ENCODE data around the gene THOC6. TPM values are rescaled to one million over a fixed set of nuclear protein-coding genes. Genes with fewer than 3 reads are reported as not detected.

Gene THOC6
- total RNA-seq, 1 donor: 28.1 TPM

DNA sequence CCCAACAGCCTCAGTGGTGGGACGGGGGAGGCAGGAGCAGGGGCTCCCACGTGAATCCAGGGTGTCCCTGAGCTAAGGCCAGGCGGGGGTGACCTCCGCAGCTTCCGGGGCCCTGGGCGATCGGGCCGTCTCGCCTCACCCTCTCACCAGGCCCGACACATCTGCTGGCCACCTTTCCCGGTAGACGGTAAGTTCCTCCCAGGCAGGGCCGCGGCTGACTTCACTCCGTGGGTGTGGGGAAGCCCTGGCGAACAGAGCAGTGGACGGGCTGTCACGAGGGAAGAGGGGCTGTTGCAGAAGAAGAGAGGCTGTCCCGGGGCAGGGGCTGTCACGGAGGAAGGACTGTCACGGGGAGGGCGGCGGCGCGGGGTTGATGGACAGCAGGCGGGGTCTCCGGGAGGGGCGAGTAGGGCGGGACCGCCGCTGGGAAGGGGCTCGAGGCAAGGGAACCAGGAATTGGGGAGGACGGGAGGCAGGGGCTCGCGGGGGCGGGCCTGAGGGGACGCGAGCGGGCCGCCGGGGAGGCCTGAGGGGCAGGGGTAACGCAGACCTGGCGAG, 44.1 kb upstream of the THOC6 start:
- H3K4me3 ChIP-seq (ENCODE audit: low read depth, low read length): peak overlapping the region; percentile 79
- DNase-seq (ENCODE audit: low read depth): no peak
- TF ChIP-seq, protein P1, sequence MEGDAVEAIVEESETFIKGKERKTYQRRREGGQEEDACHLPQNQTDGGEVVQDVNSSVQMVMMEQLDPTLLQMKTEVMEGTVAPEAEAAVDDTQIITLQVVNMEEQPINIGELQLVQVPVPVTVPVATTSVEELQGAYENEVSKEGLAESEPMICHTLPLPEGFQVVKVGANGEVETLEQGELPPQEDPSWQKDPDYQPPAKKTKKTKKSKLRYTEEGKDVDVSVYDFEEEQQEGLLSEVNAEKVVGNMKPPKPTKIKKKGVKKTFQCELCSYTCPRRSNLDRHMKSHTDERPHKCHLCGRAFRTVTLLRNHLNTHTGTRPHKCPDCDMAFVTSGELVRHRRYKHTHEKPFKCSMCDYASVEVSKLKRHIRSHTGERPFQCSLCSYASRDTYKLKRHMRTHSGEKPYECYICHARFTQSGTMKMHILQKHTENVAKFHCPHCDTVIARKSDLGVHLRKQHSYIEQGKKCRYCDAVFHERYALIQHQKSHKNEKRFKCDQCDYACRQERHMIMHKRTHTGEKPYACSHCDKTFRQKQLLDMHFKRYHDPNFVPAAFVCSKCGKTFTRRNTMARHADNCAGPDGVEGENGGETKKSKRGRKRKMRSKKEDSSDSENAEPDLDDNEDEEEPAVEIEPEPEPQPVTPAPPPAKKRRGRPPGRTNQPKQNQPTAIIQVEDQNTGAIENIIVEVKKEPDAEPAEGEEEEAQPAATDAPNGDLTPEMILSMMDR (IDR thresholded peaks at IDR 0.05; ENCODE audit: insufficient read depth, low read depth, low read length): no peak

DNA sequence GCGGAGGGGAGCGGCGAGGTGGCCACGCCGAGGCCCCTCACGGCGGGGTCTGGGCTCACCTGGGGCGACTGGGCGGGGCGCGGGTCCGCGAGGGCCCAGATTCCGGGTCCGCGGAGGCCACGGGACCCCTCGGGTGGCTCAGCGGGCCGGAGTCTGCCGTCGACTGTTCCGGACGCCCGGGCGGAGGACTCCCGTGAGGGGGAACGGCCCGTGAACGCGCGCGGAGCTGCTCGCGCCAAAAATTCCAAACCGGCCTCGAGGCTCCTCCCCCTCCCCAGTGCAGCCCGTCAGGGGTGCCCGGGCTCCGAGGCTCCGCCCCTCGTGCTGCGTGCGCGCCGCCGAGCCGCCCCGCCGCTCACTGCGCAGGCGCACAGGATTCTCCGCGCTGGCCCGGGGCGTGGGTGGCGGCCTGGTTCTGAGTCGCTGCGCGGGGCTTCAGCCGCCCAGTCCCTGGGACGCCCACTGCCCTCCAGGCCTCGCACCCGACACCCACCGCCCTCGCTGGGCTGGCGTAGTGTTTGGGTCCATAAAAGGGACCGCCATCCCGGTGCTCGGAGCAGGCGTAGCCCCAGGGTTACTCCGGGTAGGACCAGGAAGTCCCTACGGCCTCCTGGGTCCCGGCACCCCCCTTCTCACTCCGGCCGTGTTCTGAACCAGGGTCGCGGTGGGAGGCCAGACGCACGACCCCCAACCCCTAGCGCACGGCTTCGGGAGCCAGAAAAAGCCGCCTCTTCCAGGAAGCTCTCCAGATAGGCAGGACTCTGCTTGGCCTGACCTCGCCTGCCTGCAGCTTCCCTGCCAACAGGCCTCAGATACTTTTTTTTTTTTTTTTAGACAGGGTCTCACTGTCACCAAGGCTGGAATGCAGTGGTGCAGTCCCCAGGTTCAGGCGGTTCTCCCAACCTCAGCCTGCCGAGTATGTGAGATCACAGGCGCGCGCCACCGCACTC, 43.3 kb upstream of the THOC6 start, which contains the start of gene PKMYT1:
TSS of gene PKMYT1 (minus strand) at position 220 of the 950 bp plus-strand sequence. CDS start 789 bp downstream, outside the sequence.
- peak; percentile 81 for DNase-seq (ENCODE audit: low read depth)
- TF ChIP-seq, protein P1 (IDR thresholded peaks at IDR 0.05; ENCODE audit: insufficient read depth, low read depth, low read length): no peak

DNA sequence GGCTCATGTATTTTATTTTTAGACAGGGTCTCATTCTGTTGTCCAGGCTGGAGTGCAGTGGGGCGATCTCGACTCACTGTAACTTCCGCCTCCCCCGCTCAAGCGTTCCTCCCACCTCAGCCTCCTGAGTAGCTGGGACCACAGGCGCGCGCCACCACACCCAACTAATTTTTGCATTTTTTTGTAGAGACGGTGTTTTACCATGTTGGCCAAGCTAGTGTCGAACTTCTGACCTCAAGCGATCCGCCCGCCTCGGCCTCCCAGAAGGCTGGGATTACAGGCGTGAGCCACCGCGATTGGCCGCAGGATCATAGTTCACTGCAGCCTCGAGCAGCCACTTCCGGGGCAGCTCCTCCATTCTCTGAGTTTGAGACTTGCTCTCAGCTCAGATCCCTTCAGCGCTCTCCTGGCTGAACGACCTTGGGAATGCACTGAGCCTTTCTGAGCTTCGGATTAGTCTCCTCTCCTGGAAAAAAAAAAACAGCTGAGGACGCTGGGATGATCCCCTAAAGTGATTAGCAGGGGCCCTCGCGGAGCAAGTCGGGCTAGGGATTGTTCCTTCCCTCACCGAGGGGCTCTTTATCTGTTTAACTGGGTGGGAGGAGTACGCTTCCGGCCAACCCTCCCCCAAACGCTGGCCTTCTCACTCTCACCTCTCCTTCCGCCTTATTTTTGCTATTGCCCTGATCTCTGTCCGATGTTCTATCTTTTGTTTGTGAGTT, 42.5 kb upstream of the THOC6 start:
- peak overlapping the region; percentile 79 for H3K4me3 ChIP-seq (ENCODE audit: low read depth, low read length)
- TF ChIP-seq, protein P1 (IDR thresholded peaks at IDR 0.05; ENCODE audit: insufficient read depth, low read depth, low read length): no peak
- DNase-seq (ENCODE audit: low read depth): no peak

More for the DNA sequence above, 43.3 kb upstream of the THOC6 start, which contains the start of gene PKMYT1:
- H3K4me3 ChIP-seq (ENCODE audit: low read depth, low read length): peak within 1 kb of the TSS; percentile 79

DNA sequence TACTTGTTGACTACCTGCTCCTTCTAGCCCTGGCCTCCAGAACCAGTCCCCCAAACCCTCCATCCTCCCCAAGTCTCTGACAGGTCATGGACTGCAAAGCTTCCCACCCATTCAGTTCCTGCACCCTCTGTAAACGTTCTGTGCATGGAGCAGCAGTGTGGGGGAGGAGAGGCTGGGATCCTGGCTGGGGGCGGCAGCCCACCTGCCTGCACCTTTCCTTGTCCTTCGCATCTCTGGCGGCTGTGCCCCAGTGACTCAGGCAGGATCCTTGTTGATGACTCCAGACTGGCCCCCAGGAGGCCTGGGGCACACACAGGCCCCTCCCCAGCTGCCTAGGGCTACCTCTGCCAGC, 42.0 kb upstream of the THOC6 start:
- DNase-seq (ENCODE audit: low read depth): no peak
- H3K4me3 ChIP-seq (ENCODE audit: low read depth, low read length): no peak overlapping the region
- TF ChIP-seq, protein P1 (IDR thresholded peaks at IDR 0.05; ENCODE audit: insufficient read depth, low read depth, low read length): no peak

DNA sequence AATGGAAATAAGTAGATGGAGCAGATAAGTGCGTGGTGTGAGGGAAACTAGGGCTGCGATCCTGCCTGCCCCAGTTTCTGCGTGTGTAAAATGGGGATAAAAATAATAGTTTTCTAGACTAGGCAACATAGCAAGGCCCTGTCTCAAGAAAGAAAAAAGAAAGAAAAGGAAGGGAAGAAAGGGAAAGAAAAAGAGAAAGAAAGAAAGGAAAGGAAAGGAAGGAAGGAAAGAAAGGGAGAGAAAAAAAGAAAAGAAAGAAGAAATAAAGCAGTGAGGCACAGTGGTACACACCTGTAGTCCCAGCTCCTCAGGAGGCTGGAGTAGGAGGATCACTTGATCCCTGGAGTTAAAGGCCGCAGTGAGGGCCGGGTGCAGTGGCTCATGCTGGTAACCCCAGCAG, 41.4 kb upstream of the THOC6 start:
- TF ChIP-seq, protein P1 (IDR thresholded peaks at IDR 0.05; ENCODE audit: insufficient read depth, low read depth, low read length): no peak
- no peak overlapping the region for H3K4me3 ChIP-seq (ENCODE audit: low read depth, low read length)
- DNase-seq (ENCODE audit: low read depth): no peak

DNA sequence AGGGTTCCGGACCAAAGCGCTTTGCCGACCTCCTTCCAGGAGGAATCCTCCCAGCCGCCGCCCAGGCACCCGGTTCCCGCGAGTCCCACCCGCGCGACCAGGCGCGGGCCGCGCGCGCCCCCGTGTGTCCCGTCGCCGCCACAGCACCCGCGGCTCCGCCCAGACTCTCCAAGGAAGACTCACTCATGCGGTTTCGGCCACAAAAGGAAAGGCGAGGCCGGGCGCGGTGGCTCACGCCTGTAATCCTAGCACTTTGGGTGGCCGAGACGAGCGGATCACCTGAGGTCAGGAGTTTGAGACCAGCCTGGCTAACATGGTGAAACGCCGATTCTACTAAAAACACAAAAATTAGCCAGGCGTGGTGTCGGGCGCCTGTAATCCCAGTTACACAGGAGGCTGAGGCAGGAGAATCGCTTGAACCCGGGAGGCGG, 40.1 kb upstream of the THOC6 start:
- DNase-seq (ENCODE audit: low read depth): peak; percentile 73
- H3K4me3 ChIP-seq (ENCODE audit: low read depth, low read length): peak overlapping the region; percentile 37
- TF ChIP-seq, protein P1 (IDR thresholded peaks at IDR 0.05; ENCODE audit: insufficient read depth, low read depth, low read length): peak; percentile 81
